ENCODE data around the gene ACP7. TPM values are rescaled to one million over a fixed set of nuclear protein-coding genes. Genes with fewer than 3 reads are reported as not detected.

The ACP7 gene
- total and polyA plus RNA-seq, 12 donors: not detected

- intact Hi-C loops (cut with DNase I): loop anchor here in 1 of 2 donors (5.0 kb wide), 2 partner anchors 62 to 202 kb away; no protein-coding TSS in a partner anchor
- H3K27ac ChIP-seq: peak within 1 kb of the TSS; percentile 30 to 82 (median 57)
- 1% methylated on average over 37 to 64 of the region's 64 CpGs for WGBS, 4 donors
- H3K27me3 ChIP-seq: no peaks in the 10 kb centered on the region
- peaks cover 18 to 40% of the 10 kb centered on the region in 2 donors for H3K4me1 ChIP-seq (replicated peaks in 1 of 2)
- TF ChIP-seq POLR2A (IDR thresholded peaks at IDR 0.05): peak; percentile 29 to 46
- TF ChIP-seq CTCF (IDR thresholded peaks at IDR 0.05): no peak
- DNase-seq: peak; percentile 97 to 99 (median 98)
- H3K36me3 ChIP-seq (replicated peaks in 1 of 2): no peaks in the 10 kb centered on the region
- peak within 1 kb of the TSS; percentile 66 to 98 (median 87) for H3K4me3 ChIP-seq
- H3K9me3 ChIP-seq (replicated peaks in 1 of 3): no peaks in the 10 kb centered on the region
Measured at GRCh38 chr19:39125554-39126311, 41.6 kb downstream of the ACP7 start, which contains the start of gene PAK4. Gene PAK4 (plus strand): TSS chr19:39125786. CDS start chr19:39169554, 43,768 bp downstream.

- Histone ChIP-seq H3K4me1 (replicated peaks in 1 of 2) (peaks cover 18 to 48% of the 10 kb centered on the region in 2 donors), H3K36me3 (replicated peaks in 1 of 2) (no peaks in the 10 kb centered on the region), H3K4me3 (peak overlapping the region in 2 of 4 donors; percentile 66 to 80), H3K27me3 (no peaks in the 10 kb centered on the region), H3K9me3 (replicated peaks in 1 of 3) (no peaks in the 10 kb centered on the region), H3K27ac (peak overlapping the region in 3 of 5 donors; percentile 34 to 82 (median 80))
- WGBS, 4 donors: 22 to 28% (median 26%) methylated on average over 25 to 27 of the region's 27 CpGs
- TF ChIP-seq POLR2A (IDR thresholded peaks at IDR 0.05) (no peak), CTCF (IDR thresholded peaks at IDR 0.05) (no peak)
- intact Hi-C loops (cut with DNase I): loop anchor here in 1 of 2 donors (5.0 kb wide), 2 partner anchors 61 to 201 kb away; no protein-coding TSS in a partner anchor
- peak in 2 of 7 donors; percentile 43 to 45 for DNase-seq
Measured at GRCh38 chr19:39126312-39127187, 42.4 kb downstream of the ACP7 start.

DNA sequence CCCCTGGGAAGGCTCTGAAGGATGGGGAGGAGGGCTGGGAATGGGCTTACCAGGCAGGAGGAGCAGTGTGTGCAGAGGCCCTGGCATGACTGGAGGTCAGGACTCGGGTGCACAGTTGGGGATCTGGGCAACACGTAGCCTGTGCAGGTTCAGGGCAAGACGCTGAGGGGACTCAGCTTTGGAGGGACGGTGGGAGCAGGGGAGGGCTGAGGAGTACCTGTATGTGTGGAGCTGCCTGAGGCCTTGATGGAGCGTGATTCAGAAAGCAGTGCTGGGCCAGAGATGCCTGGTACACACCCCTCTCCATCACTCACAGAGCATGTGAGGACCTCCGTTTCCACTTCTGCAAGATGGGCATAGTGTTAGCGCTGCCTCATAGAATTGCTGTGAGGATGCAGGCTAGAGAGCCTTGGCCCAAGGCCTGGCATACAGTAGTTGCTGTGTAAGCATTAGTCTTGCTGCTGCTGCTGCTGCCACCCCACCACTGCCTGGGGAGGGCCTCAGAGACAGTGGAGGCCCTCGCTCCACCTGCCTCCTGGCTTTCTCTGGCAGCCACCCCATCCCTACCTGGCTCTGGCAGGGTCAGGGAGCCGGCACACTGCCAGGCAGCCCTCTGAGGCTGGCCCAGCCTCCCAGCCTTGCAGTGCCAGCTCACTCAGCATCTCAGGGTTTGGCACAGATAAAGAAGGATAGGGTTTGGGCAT is 43.8 kb downstream of the ACP7 start:
- DNase-seq: peak in 4 of 7 donors; percentile 32 to 45 (median 36)
- H3K27ac ChIP-seq: peak overlapping the region in 3 of 5 donors; percentile 30 to 82 (median 44)
- no peaks in the 10 kb centered on the region for H3K27me3 ChIP-seq
- 34 to 46% (median 44%) methylated on average over 6 to 9 of the region's 9 CpGs for WGBS, 4 donors
- no peaks in the 10 kb centered on the region for H3K36me3 ChIP-seq (replicated peaks in 1 of 2)
- peaks cover 23 to 55% of the 10 kb centered on the region in 2 donors for H3K4me1 ChIP-seq (replicated peaks in 1 of 2)
- no peaks in the 10 kb centered on the region for H3K9me3 ChIP-seq (replicated peaks in 1 of 3)
- no peak for TF ChIP-seq CTCF (IDR thresholded peaks at IDR 0.05)
- TF ChIP-seq POLR2A (IDR thresholded peaks at IDR 0.05): no peak
- intact Hi-C loops (cut with DNase I): loop anchor here in 1 of 2 donors (5.0 kb wide), 2 partner anchors 59 to 199 kb away; no protein-coding TSS in a partner anchor
- H3K4me3 ChIP-seq: no peak overlapping the region

Data from adrenal gland (tissue), 12 donors.